GM19455 (cell line): ENCODE results near the gene RGS12.

Experiments
- ATAC-seq: cut with Tn5 transposase; IDR thresholded peaks from one replicate; pipeline ENCODE4 v1.9.1; 2021; ENCODE audit not compliant: unreplicated experiment

RGS12 gene

DNA sequence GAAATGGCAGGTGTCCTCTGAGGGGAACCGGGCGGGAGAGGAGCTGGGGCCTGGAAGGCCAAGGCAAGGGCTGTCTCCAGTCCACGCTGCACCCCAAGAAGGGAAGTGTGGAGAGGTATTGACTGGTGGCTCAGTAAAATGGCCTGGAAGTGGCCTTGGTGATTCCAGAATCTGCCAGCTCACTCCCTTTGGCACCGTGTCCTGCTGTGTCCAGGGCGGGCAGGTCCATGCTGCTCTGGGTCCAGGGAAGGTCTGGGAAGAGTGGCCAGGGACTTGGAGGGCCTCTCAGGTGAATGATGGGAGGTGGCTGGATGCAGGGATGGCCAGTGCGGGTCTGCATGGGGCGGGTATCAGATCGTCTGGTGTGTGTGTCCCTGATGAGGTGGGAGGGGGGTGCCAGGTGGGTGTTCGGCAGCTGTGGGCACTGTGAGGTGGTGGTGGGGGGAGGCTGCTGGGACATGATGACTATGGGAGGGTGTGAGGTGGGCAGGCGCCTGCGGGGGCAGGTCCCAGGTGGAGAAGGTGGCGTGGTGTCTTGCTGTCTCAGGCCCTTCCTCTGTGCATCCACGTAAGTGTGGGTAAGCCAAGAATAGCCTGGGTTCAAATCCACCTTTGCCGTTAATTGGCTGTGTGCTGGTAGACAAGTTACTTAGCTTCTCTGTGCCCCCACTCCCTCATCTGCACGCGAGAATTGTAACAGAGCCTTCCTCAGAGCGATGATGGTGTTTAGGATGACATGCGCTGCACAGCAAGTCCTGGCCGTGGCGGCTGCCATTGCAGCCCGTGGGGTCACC, 17.7 kb downstream of the RGS12 start:
- ATAC-seq: no peak

DNA sequence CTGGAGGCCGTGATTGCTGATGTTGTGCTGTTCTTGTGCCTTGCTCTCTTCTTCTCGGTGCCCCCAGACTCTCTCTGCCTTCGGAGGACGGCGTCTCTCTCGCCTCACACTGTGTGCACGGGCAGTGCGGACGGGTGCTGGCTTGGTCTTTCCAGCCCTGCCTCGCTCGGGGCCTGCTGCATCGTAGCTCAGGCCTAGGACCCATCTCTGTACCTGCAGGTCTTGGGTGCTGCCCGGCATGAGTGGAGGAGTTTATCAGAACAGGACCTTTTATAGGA, 18.2 kb downstream of the RGS12 start:
- no peak for ATAC-seq

DNA sequence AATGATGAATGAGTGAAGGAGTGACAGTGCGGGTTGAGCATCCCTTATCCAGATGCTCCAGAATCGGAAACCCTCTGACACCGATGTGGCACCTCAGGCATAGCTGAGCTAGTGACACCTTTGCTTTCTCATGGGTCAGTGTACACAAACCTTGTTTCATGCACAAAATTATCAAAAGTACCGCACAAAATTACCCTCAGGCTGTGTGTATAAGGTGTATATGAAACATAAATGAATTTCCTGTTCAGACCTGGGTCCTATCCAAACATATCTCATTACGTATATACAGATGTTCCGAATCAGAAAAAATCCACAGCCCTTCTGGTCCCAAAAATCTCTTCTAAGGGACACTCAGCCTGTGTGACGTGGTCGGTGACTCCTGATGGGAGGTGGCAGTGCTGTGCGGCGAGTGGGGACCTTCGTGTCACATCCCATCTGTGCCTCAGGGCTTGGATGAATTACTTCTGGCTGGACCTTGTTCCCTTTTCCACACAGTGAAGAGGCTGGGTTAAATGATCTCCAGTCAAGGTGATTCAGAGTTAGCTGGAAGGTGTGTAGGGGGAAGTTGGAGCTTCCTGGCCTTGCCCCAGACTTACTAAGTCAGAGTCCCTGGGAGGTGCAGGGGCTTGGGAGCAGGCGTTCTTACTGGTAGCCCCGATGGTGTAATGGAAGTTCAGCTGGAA, 18.8 kb downstream of the RGS12 start:
- no peak for ATAC-seq

DNA sequence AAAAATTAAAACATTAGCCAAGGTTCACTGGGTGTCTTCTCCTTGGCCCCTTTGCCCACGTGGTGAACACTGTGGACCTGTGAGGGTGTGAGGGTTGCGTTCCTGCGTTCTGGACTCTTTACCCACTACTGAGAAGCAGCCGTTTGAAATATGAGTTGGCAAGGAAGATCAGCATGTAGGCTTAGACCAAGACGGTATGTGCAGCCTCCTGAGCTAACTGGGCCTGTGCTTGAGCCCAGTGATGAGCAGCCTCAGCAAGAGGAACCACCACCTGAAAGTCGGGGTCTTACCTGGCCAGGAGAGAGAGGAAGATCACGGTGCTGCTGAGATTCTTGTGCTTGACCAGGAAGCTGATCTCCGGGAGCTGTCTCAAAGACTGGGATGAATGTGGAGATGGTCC, 19.5 kb downstream of the RGS12 start:
- no peak for ATAC-seq

DNA sequence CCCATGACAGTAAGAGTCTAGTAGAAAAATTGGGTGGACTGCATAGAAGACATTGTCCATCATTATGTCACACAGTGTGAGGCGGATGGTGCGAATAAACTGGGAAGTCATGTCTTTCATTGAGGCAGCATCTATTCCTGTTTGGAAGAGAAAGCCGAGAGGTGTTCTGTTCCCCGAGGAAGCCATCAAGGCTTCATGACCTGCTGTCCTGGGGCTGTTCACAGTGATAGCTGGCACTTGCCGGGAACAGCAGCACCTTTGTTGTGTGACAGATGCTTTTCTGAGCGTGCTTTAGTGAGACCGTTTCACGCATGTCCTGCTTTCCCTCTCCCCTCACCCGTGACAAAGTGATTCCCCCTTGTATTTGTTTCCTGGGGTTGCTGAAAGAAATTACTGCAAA, 20.3 kb downstream of the RGS12 start:
- ATAC-seq: no peak

DNA sequence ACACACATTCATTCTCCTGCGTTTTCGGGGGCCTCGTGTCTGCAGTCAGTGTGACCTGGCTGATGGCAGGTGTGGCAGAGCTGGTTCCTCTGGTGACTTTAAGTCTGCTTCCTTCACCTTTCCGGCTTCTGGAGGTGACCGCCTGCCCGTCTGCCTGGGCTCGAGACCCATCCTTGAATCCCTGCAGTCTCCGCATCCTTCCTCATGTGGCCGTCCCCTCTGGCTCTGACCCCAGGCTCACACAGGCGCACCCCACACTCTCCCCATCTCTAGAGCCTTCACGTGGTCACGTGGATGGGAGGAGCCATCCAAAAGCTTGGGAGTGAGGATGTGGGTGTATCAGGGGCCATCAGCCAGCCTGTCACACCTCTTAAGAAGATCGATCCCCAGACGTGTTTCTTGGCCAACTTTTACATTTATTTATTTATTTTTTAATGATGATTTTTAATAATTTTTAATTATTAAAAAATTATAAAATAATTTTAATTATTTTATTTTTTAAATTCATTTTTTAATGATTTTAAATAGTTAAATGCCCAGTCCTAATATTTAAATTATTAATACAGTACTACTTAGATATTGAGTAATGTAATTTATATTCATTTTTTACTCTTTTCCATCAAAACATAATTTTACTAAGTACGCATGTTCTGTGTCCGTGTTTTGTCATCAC, 20.9 kb downstream of the RGS12 start:
- no peak for ATAC-seq

DNA sequence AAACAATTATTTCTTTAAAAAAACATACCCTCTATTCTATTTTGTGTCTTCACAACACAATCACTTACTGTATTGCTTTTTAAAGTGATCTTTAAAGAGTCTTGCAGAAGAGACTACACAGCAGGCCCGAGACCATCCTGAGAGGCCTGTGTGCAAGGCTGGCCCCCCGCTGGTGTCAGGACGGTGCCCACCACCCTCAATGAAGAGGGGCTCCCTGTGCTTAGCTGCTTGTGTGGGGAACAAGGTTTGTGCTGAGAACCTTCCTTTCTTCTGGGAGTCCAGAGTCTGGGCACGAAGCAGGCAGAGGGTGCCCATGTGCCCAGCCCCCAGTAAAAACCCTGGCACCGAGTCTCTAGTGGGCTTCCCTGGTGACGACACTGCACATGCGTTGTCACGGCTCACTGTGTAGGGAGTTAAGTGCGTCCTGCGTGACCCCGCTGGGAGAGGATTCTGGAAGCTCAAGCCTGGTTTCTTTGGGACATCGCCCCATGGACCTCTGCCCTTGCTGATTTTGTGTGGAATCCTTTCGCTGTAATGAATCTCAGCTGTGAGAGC, 22.0 kb downstream of the RGS12 start:
- ATAC-seq: no peak

DNA sequence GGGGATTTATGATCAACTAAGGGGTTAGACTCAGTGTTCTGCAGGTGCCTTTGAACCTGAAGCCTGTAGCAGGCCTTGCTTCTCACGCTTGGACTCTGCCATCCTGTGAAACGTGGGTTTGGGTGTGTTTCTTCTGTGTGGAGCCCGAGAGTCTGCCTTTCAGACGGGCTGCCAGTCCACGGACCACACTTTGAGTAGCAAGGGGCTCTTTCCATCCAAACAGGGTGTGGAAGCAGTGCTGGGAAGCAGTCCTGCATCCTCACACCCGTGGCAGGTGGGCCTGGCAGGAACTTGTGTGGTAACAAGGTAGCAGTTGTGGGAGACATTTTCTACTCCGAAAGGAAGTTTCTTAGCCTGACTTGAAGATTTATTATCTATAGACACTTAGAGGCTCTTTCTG, 22.7 kb downstream of the RGS12 start:
- ATAC-seq: no peak

DNA sequence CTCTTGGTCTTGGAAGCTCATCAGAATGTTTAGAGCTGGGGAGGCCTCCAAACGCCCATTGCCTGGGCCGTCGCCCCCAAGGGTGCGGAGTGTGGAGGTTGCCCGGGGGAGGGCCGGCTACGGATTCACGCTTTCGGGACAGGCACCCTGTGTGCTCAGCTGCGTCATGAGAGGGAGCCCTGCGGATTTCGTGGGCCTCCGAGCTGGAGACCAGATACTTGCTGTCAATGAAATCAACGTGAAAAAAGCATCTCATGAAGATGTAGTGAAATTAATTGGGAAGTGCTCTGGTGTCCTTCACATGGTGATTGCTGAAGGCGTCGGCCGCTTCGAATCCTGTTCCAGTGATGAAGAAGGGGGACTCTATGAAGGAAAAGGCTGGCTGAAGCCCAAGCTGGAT, 23.3 kb downstream of the RGS12 start:
- no peak for ATAC-seq

DNA sequence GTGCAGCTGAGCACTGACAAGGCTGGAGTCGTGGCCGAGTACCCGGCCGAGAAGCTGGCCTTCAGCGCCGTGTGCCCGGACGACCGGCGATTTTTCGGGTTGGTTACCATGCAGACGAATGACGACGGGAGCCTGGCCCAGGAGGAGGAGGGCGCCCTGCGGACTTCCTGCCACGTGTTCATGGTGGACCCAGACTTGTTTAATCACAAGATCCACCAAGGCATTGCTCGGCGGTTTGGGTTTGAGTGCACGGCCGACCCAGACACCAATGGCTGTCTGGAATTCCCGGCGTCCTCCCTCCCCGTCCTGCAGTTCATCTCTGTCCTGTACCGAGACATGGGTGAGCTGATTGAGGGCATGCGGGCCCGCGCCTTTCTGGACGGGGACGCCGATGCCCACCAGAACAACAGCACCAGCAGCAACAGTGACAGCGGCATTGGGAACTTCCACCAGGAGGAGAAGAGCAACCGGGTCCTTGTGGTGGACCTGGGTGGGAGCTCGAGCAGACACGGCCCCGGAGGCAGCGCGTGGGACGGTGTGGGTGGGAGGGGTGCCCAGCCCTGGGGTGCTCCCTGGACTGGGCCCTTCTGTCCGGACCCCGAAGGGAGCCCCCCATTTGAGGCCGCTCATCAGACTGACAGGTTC, 24.3 kb downstream of the RGS12 start:
- no peak for ATAC-seq

DNA sequence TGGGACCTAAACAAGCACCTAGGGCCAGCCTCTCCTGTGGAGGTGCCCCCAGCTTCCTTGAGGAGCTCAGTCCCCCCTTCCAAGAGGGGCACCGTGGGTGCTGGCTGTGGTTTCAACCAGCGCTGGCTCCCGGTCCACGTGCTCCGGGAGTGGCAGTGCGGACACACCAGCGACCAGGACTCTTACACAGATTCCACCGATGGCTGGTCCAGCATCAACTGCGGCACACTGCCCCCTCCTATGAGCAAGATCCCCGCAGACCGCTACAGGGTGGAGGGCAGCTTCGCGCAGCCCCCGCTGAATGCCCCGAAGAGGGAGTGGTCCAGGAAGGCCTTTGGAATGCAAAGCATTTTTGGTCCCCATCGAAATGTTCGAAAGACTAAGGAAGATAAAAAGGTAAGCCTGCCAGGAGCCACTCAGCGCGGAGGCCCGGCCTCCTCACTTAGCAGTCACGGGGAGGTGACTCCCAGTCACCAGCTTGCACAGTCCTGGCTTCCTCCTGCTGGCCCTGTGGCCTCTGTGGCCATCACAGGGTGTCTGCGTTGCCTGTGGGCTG, 24.9 kb downstream of the RGS12 start:
- ATAC-seq: no peak

DNA sequence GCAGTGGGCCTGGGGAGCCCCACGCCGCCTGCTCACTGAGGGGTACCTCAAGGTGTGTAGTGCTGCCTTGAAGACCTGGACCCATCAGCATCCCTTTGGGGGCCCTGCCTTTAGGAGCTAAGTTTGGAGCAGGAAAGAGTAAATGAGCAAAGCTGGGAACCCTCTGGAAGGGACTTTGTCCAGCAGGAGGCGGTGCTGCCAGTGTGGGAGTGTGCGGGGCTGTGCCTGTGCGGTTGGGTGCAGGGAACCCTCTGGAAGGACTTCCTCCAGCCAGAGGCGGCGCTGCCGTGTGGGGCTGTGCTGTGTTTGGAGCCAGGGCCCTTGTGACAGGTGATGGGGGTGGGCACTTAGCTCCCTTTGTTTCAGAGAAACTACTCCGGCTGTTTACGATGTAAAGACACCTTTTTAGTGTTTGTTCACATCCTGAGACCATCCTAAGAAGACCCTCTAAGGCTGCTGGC, 25.8 kb downstream of the RGS12 start:
- ATAC-seq: no peak

DNA sequence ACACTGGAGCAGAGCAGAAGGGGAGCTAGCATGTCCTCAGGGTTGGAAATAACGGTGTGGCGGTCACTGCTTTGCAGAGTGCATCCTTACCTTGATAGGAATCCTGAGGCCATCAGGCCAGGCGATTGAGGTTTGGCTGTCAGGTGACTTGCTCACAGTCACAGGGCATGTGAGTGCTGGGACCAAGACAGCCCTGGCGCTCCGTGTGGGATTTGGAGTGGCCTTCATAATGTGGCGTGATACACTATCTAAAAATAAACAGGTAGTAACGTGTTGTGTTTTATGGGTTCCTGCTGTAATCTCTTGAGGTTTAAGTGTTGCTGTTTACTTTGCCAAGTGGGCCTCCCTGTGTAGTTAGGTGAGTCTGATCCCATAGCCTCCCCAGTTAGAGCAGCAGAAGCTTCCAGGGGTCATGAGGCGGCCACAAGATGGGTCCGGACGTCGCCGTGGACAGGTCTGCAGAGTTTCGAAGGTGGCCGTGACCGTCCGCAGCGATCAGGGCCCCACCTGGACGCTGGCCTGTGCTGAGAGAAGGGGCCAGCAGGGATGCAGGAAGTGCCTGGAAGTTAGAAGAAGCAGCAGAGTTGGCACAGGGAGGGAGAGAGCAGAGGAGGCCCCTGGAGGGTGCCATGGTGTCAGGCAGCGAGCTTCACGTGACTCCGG, 27.7 kb downstream of the RGS12 start:
- no peak for ATAC-seq

DNA sequence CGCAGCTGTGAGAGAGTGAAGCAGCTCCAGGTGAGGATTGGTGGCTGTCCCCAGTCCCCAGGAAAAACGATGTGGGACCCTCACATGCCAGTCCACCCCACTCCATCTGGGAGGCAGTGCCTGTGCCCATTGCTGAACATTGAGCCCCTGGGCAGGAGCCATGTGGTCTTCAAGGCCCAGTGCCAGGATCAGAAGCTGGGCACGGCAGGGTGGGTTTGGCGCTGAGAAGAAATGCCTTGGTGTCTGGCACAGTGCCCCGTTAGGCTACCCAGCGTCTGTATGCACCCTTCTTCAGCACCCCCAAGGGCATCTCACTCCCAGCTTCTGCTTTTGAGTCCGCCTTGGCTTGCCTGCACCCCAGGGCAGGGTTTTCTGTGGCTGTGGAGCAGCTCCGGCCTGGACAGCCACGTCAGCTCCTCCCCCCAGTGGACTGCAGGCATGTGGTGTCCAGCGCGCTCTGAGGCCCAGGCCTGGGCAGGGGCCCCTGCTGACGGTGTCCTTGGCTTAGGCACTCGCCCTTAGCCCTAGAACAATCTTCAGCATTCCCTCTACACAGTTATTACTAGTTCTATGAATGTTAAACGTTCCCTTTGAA, 28.6 kb downstream of the RGS12 start:
- ATAC-seq: no peak

DNA sequence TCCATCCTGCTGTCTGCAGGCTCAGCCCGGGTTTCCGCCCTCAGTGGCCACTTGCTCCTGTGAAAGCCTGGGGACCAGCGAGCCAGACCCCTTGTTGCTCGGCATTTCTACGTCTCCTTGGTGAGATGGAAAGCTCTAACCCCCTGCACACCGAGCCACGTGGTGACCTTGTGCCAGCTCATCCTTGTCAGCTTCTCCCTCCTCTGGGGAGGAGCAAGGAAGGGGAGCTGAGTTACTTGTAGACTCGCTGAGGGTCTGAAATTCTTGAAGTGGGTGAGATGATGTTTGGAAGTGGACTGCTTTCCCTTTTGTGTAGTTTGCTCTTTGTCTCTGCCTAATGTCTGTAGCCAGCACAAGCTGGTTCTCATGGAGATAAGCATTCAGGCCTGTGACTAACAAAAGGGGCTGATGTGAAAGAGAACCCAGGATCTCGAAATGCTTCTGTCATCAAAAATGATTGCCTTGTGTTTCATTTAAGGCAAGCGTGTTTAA, 29.3 kb downstream of the RGS12 start:
- no peak for ATAC-seq

DNA sequence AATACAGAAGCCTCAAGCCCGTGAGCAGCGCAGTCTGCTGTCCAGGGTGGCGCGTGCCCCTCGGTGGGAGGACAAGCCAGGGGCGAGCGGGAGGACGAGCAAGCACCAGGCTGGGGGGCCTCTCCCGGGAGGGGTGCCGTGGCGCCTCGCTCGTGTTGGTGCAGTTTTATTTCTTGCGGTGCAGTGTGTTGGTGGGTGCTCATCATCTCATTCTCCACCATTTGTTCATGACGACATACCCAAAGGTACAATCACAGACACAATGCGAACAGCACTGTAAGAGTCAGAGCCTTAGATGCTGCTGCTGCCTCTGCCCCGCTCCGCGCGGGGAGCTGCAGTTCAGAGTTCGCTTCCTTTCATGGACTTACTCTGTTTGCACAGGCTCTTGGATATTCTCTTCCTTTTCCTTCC, 30.3 kb downstream of the RGS12 start:
- ATAC-seq: no peak

DNA sequence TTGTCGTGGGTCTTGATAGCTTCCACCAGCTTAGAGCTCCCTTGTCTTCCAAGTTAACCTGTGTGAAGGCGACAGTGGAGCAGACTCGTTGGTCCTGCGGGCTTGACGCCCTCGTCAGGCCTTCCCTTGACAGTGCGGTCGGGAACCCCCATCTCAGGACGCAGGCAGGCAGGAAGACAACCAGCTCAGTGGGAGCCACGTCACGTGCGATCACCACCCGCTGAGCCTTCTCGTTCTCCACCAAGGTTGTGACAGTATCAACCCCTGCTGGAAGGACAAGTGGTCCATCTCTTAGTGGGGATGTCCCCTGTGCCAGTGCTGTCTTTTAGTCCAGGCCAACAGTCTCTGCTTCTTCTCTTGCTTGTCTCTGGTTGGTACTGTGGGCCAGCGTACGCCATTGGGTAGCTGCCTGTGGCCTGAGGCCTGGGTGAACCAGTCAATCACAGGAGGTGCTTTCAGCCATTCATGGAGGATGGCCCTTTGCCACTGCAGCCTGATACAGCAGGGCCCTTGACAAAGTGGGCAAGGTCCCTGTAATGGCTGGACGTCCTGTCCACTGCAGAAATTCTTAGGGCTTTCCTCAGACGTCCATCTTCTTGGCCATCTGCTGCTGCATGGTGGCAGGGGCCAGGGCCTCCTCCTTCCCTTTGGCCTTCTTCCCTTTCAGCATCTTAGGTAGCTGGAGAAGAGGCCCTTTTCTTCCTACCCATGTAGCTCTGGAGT, 31.4 kb downstream of the RGS12 start:
- no peak for ATAC-seq

DNA sequence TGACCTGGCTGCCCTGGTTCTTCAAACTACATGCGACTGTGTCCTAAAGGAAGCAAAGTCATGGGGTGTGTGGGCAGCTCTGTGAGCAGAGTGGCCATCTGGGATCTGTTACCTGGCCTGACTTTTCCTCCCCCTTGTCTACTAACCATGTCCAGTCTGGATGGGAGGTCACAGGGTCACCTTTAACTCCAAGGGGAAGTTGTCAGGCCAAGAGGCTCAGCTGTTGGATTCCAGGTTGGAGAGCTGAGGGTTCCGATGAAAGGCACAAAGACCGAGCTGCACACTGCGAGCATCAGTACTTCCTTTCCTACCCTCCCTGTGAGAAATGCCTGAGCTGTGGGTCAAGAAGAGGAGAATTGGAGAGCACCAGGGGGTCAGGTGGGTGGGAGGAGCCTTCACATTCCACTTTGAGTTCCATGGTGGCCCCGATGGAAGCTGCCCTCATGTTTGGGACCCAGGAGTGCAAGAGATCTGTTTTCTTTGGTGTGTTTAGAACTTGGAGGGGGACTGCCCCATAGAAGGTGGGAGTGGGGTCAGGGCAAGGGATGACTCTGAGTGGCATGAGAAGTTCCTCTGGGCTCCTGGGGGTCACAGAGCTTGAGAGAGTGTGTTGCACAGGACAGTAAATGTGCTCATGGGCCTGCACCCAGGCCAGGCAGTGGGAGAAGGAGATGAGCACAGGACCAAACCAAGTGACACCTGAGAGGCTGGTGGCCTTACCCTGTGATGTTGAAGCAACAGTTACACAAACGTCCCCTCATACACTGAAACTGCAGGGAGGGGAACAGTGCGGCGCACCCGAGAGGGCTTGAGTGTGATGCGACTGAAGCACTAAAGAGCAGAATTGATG, 36.2 kb downstream of the RGS12 start:
- no peak for ATAC-seq

DNA sequence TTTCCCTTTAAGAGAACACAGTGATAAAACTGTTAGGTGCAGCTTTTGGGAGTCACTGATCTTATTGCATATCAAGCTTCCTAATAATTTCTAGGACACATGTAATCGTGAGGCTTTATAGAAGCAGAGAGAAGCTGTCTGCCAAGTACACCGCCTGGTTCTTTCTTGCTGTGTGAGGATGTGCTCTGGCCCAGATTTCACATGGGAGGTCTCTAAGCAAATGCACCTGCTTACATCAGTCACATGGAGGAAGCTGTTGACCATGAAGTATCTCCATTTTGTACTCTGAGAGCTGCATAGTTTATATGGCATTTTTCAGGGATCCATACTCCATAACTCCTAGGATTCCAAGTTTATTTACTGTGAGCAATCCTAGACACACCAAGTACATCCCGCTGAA, 37.1 kb downstream of the RGS12 start:
- ATAC-seq: no peak
